SIG-M5 treated with dmso at 0.1 percent for 504 hours (cell line): Measurements from ENCODE around the gene CROT.
A peak's percentile ranks its signal among the peaks of the same experiment; 100 is the strongest.

Experiments used
- DNase-seq: peaks from one replicate; lab custom pipeline; 2025; ENCODE audit not compliant: unreplicated experiment; lab: John Stamatoyannopoulos, UW

Gene CROT, protein sequence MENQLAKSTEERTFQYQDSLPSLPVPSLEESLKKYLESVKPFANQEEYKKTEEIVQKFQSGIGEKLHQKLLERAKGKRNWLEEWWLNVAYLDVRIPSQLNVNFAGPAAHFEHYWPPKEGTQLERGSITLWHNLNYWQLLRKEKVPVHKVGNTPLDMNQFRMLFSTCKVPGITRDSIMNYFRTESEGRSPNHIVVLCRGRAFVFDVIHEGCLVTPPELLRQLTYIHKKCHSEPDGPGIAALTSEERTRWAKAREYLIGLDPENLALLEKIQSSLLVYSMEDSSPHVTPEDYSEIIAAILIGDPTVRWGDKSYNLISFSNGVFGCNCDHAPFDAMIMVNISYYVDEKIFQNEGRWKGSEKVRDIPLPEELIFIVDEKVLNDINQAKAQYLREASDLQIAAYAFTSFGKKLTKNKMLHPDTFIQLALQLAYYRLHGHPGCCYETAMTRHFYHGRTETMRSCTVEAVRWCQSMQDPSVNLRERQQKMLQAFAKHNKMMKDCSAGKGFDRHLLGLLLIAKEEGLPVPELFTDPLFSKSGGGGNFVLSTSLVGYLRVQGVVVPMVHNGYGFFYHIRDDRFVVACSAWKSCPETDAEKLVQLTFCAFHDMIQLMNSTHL

GRCh38 chr7:87345166-87345927 is at the start of gene CROT:
Gene CROT, plus strand, starts transcription at chr7:87345664. Its CDS starts 3,405 bp downstream, at chr7:87349069.
- peak; percentile 76 for DNase-seq

GRCh38 chr7:87300756-87301155 is 44.7 kb upstream of the CROT start:
- no peak for DNase-seq

- DNase-seq, result no peak
Observed at GRCh38 chr7:87310790-87311419, 34.6 kb upstream of the CROT start.

GRCh38 chr7:87312215-87312865 is 33.1 kb upstream of the CROT start:
- DNase-seq, result peak; percentile 71

DNA sequence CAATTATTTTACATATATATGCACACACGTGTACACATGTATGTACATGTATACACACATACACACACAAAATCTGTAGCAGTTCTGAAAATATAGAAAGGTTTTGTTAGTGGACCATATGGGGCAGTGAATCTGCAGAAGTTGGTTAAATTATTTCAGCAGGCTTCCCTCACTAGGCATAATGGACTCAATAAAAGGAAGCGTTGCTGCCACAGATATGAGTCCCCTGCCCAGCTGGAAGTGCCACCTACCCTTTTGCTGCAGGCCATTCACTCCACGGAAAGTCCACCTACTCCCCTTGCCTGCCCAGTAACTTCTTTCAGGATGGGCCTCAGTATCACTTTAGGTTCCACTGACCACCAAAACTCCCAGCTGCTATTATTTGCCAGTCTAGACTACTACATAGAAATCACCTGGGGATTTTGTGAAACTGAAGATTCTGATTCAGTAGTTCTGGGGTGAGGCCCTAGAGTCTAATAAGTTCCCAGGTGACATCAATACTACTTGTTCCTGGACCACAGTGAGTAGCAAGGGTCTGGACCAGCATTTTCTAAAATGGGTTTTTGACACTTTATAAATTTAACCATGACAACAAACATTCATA is 29.3 kb upstream of the CROT start:
- DNase-seq, result no peak

DNA sequence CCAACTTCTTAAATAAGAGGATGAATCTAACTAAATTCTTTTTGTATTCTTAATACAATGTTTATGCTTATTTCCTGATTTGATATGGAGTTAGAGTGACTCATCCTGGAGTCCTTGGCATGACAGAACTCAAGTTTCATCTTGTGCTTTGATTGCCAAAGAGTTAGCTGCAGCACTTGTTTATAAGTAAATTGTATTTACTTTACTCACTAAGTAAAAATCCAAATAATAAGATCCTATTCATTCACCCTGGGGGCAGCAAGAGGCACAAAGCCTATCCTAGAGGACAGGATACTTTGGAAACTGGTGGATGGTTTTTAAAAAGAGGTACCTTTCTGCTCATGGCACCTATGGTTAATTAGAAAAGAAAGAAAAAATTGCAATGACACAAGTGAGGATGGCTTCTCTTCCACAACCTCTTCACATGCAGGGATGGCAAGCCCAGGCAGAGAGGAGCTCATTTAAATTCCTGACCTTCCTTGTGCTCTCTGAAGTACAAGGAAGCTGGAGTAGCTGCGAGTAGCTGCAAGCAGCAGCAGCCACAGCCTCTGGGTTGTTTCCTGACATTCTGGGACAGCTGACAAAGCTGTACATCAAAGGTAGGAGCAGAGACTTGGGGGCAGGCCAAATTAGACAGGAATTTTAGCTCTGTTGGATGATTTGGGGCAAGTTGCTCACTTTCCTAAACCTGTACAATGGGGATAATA is 28.5 kb upstream of the CROT start:
- peak; percentile 46 for DNase-seq

GRCh38 chr7:87317691-87318245 is 27.7 kb upstream of the CROT start:
- no peak for DNase-seq

- DNase-seq, result no peak
Observed at GRCh38 chr7:87318741-87319140, 26.7 kb upstream of the CROT start.

DNA sequence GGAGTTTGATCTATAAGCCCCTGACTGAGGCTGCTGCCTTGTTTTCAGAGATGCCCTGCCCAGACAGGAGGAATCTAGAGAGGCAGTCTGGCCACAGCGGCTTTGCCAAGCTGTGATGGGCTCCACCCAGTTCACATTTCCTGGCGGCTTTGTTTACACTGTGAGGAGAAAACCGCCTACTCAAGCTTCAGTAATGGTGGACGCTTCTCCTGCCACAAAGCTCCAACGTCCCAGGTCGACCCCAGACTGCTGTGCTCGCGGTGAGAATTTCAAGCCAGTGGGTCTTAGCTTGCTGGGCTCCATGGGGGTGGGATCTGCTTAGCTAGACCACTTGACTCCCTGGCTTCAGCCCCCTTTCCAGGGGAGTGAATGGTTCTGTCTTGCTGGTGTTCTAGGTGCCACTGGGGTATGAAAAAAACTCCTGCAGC is 26.3 kb upstream of the CROT start:
- peak; percentile 15 for DNase-seq

- no peak for DNase-seq
Observed at GRCh38 chr7:87322912-87323311, 22.6 kb upstream of the CROT start.

DNA sequence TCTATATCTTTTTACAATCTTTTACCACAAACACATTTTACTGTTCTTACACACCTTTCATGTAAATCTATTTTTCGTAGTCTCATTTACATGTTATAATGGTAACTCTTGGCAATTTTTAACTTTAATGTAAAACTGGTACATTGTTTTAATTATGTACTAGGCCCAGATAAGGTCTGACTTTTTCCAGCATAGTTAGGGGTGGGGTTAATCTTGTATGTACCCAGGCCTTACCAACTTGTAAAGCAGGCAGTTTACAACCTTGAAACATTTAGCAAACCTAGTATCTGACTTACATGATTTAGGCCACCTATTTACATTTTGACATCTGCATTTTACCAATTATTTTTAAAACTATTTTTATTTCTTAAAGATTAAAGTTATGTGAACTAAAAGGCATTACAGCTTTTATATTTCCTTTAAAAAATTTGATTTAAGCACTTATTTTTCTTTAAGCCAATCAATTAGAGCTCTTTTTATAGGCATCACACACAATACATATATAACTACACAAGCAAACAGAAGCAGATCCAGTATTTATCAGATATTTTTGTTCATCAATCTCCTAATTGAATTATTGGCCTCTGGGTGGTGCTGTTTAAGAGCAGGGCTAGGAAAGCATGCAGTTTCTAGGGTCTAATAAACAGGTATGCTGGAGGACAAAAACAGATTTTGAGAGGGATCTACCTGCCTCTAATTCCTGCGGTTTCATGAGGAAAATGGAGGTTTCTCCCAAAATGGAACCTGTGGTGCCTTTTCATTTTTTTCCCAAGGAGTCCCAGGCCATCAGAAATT is 19.7 kb upstream of the CROT start:
- DNase-seq, result no peak

- DNase-seq, result no peak
Observed at GRCh38 chr7:87328281-87328680, 17.2 kb upstream of the CROT start.

DNA sequence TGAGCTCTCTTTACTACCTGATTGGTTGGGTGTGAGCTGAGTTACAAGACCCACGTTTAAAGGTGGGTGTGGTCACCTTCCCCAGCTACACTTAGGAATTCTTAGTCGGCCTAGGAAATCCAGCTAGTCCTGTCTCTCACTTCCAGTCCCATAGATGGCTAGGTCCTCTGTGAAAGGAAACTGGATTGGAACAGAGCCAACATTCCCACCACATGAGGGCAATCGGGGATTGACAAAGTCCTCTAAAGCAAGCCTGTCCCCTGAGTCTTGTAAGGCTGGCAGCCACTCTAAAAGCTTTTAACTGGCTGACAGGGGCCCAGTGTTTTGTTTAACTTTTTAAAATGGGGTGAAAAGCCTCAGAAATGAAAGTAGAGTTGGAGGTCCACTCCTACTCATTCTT is 15.1 kb upstream of the CROT start:
- no peak for DNase-seq

DNA sequence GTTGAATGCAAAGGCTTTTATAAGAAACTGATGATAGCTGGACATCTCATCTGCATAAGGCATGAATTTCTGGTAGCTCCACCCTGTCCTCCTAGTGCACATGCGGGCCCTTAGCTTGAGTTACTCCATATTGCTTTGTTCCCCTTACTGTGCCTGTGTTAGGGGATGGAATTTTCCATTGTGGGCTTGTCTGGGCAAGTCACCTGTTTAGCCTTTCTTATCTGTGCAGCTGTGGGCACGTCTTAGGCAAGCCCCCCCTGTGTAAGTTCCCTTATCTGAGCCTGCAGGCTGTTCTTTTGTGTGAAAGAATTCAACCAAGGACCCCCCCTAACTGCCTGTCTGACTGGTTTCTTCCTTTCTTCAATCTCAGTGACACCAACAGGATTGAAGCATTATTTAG is 14.5 kb upstream of the CROT start:
- no peak for DNase-seq

GRCh38 chr7:87331687-87332252 is 13.7 kb upstream of the CROT start:
- no peak for DNase-seq

- no peak for DNase-seq
Observed at GRCh38 chr7:87332321-87332720, 13.1 kb upstream of the CROT start.

- no peak for DNase-seq
Observed at GRCh38 chr7:87336136-87336535, 9.3 kb upstream of the CROT start.

- no peak for DNase-seq
Observed at GRCh38 chr7:87337331-87337730, 8.1 kb upstream of the CROT start.
